Panc1 (cell line): ENCODE results near the gene TAF4B. TPM values are rescaled to one million over a fixed set of nuclear protein-coding genes. Genes with fewer than 3 reads are reported as not detected.

ENCODE experiments used
- ATAC-seq: fragments of 200-7000 bp; cut with Tn5 transposase; 2 replicates; pipeline ENCODE4 v1.9.1; 2020; ENCODE audit warnings: mild to moderate bottlenecking, moderate library complexity
- BruUV-seq: library from RNA; stranded (reverse); fragments of 400-500 nt; replicated peaks from 2 replicates; lab custom pipeline; 2021; lab: Mats Ljungman, UMichigan
- CTCF ChIA-PET: fragments of 300-600 bp; sonication (Branson Sonifier 250); formaldehyde crosslinking; loops from one replicate; lab custom pipeline; 2022; ENCODE audit warnings: antibody characterized with exemption; lab: Charles Lee
- POLR2A ChIA-PET: fragments of 300-600 bp; sonication (Branson Sonifier 250); formaldehyde crosslinking; loops from one replicate; lab custom pipeline; 2022; ENCODE audit warnings: antibody characterized with exemption; lab: Charles Lee
- DNase-seq: peaks from one replicate; pipeline ENCODE4 v3.0.0-alpha.2; 2010; ENCODE audit warnings: low read depth, low spot score
- H3K27ac ChIP-seq: 2 replicates; pipeline ENCODE4 v1.5.1; 2011; ENCODE audit warnings: mild to moderate bottlenecking, low read length, inconsistent platforms
- H3K27me3 ChIP-seq: fragments of 200-500 bp; sonication (Bioruptor generic); 2 replicates; pipeline ENCODE4 v1.6.0; 2014; ENCODE audit warnings: low read length, inconsistent platforms; ENCODE audit not compliant: control insufficient read depth, insufficient read depth
- H3K36me3 ChIP-seq: fragments of 200-500 bp; sonication (Bioruptor generic); 2 replicates; pipeline ENCODE4 v1.5.1; 2014; ENCODE audit warnings: inconsistent platforms, mild to moderate bottlenecking, low read length, moderate library complexity; ENCODE audit not compliant: control insufficient read depth, insufficient read depth
- H3K4me1 ChIP-seq: 2 replicates; pipeline ENCODE4 v1.5.1; 2011; ENCODE audit warnings: inconsistent platforms, mild to moderate bottlenecking, low read length, moderate library complexity; ENCODE audit not compliant: control insufficient read depth, insufficient read depth
- H3K4me3 ChIP-seq, 2 experiments: 2 replicates each; pipeline ENCODE4 v1.5.1; 2011 to 2012; ENCODE audit warnings: low read depth in 2 of 2, low read length in 2 of 2, mild to moderate bottlenecking in 2 of 2, inconsistent platforms in 1 of 2, moderate library complexity in 1 of 2
- H3K9me3 ChIP-seq: fragments of 200-500 bp; sonication (Bioruptor generic); 2 replicates; pipeline ENCODE4 v1.5.1; 2014; ENCODE audit warnings: low read depth, mild to moderate bottlenecking, inconsistent platforms, low read length, moderate library complexity; ENCODE audit not compliant: control insufficient read depth, insufficient read depth
- CTCF ChIP-seq: fragments of 450-650 bp; IDR thresholded peaks from 2 replicates; pipeline ENCODE4 v1.5.1; 2017; ENCODE audit warnings: mild to moderate bottlenecking
- POLR2AphosphoS5 ChIP-seq: IDR thresholded peaks from 2 replicates; pipeline ENCODE4 v1.6.1; 2012; ENCODE audit warnings: mild to moderate bottlenecking, low read depth, low read length, moderate library complexity
- REST ChIP-seq, 2 experiments: IDR thresholded peaks; 2 replicates each; pipeline ENCODE4 v1.6.1; 2011 to 2012; ENCODE audit warnings: low read depth in 2 of 2, control low read depth in 1 of 2, low read length in 1 of 2, mild to moderate bottlenecking in 1 of 2, moderate library complexity in 1 of 2; ENCODE audit not compliant: insufficient read depth in 1 of 2
- SIN3A ChIP-seq: IDR thresholded peaks from 2 replicates; pipeline ENCODE4 v1.6.1; 2012; ENCODE audit warnings: low read depth, mild to moderate bottlenecking, low read length, moderate library complexity, borderline replicate concordance; ENCODE audit not compliant: insufficient read depth
- TCF7L2 ChIP-seq: IDR thresholded peaks from 2 replicates; pipeline ENCODE4 v1.6.1; 2011; ENCODE audit warnings: mild to moderate bottlenecking, low read depth, low read length, inconsistent platforms
- in situ Hi-C: cut with HindIII; loops from 2 replicates; pipeline ENCODE4 v1.10.0; 2016; ENCODE audit warnings: low sequenced_read_pairs, low pct_unique_long_range_greater_than_20kb
- intact Hi-C: fragments of 100-400 bp; cut with micrococcal nuclease; formaldehyde crosslinking; loops from one replicate; pipeline ENCODE4 v1.10.0; 2022; ENCODE audit not compliant: unreplicated experiment
- total RNA-seq: library from RNA; stranded (reverse); gene quantifications from one replicate; pipeline ENCODE4 v1.2.1, GENCODE V29; 2021; ENCODE audit not compliant: unreplicated experiment

The TAF4B gene
- total RNA-seq, 1 experiment from 2014 or later, result 8.0 TPM

- no peaks in the 10 kb centered on the region for H3K36me3 ChIP-seq
- in situ Hi-C loops (no loop called here), intact Hi-C loops (no loop called here)
- no peak for ATAC-seq
- DNase-seq, result no peak
- no TSS peak for BruUV-seq
- TF ChIP-seq TCF7L2 (no peak), CTCF (no peak), SIN3A (no peak), POLR2AphosphoS5 (no peak), REST (IDR thresholded peaks at IDR 0.05; ENCODE audit: insufficient read depth in 1 of 2, low read depth in 2 of 2, low read length in 1 of 2) (no peak)
- ChIA-PET POLR2A (no interaction called here), CTCF (no interaction called here)
- H3K27me3 ChIP-seq, result no peaks in the 10 kb centered on the region
- no peaks in the 10 kb centered on the region for H3K9me3 ChIP-seq
- no peak overlapping the region for H3K4me3 ChIP-seq
- H3K27ac ChIP-seq, result no peak overlapping the region
- H3K4me1 ChIP-seq, result no peaks in the 10 kb centered on the region
Measured at GRCh38 chr18:26419746-26420145, 193.5 kb downstream of the TAF4B start.

- no peaks in the 10 kb centered on the region for H3K9me3 ChIP-seq
- no TSS peak for BruUV-seq
- CTCF ChIA-PET, result no interaction called here
- DNase-seq, result no peak
- H3K27me3 ChIP-seq, result no peaks in the 10 kb centered on the region
- H3K4me1 ChIP-seq, result no peaks in the 10 kb centered on the region
- POLR2A ChIA-PET, result no interaction called here
- TF ChIP-seq SIN3A (no peak), TCF7L2 (no peak), CTCF (no peak), POLR2AphosphoS5 (no peak), REST (IDR thresholded peaks at IDR 0.05; ENCODE audit: insufficient read depth in 1 of 2, low read depth in 2 of 2, low read length in 1 of 2) (no peak)
- H3K27ac ChIP-seq, result no peak overlapping the region
- no peaks in the 10 kb centered on the region for H3K36me3 ChIP-seq
- no peak overlapping the region for H3K4me3 ChIP-seq
- in situ Hi-C loops, result no loop called here
- intact Hi-C loops, result no loop called here
- no peak for ATAC-seq
Measured at GRCh38 chr18:26421503-26421902, 195.3 kb downstream of the TAF4B start.
